ENCODE data around the gene RNF169. TPM values are rescaled to one million over a fixed set of nuclear protein-coding genes. Genes with fewer than 3 reads are reported as not detected.

RNF169 gene
- total RNA-seq: 16.9 and 22.9 TPM in 2 replicates

GRCh38 chr11:74748211-74749126 is at the start of gene RNF169:
Gene RNF169, plus strand, starts transcription at chr11:74748849. Its CDS starts 32 bp downstream, at chr11:74748881.

GRCh38 chr11:74731301-74732094 is 17.2 kb upstream of the RNF169 start, which contains the start of gene CHRDL2:
Gene CHRDL2, minus strand, starts transcription at chr11:74731426. Its CDS starts 538 bp downstream, at chr11:74730888.

Other genes starting within 250 kb of the RNF169 start
- gene POLD3, start 156.3 kb upstream of the RNF169 start, total RNA-seq: 7.4 and 10.2 TPM in 2 replicates
- not detected in 2 replicates for gene CHRDL2, start 17.4 kb upstream of the RNF169 start, total RNA-seq
- gene XRRA1, start 200.2 kb downstream of the RNF169 start, total RNA-seq: 20.5 and 25.9 TPM in 2 replicates
- gene SPCS2, start 200.4 kb downstream of the RNF169 start, total RNA-seq: 30.0 and 31.6 TPM in 2 replicates
- 6.8 and 7.5 TPM in 2 replicates for gene NEU3, start 240.1 kb downstream of the RNF169 start, total RNA-seq

Measured in smooth muscle cell of the umbilical artery (primary cell).